Nephron progenitor cell (in vitro differentiated cells): ENCODE measurements around the gene WIPF2.

ENCODE experiments used
- DNase-seq: peaks from one replicate; pipeline ENCODE4 v3.0.0; 2021
- H3K27ac Mint-ChIP-seq: 2 replicates; pipeline ENCODE4 v1.8.0; 2021; ENCODE audit warnings: mild to moderate bottlenecking, moderate library complexity, mixed read lengths
- H3K27me3 Mint-ChIP-seq: 2 replicates; pipeline ENCODE4 v1.8.0; 2021; ENCODE audit warnings: mild to moderate bottlenecking, low read depth, mixed read lengths; ENCODE audit not compliant: poor library complexity
- H3K36me3 Mint-ChIP-seq: 2 replicates; pipeline ENCODE4 v1.8.0; 2021; ENCODE audit warnings: low read depth, mixed read lengths
- H3K4me1 Mint-ChIP-seq: 2 replicates; pipeline ENCODE4 v1.8.0; 2021; ENCODE audit warnings: mixed read lengths
- H3K4me3 Mint-ChIP-seq: 2 replicates; pipeline ENCODE4 v1.8.0; 2021; ENCODE audit warnings: mild to moderate bottlenecking, moderate library complexity, mixed read lengths
- H3K9me3 Mint-ChIP-seq: 2 replicates; pipeline ENCODE4 v1.8.0; 2021; ENCODE audit warnings: mild to moderate bottlenecking, moderate library complexity, mixed read lengths
- TF ChIP-seq, protein P1 (sequence below): fragments of 200-600 bp; sonication (generic); IDR thresholded peaks from 2 replicates; pipeline ENCODE4 v1.5.0; 2021; ENCODE audit warnings: antibody characterized with exemption

Gene WIPF2

DNA sequence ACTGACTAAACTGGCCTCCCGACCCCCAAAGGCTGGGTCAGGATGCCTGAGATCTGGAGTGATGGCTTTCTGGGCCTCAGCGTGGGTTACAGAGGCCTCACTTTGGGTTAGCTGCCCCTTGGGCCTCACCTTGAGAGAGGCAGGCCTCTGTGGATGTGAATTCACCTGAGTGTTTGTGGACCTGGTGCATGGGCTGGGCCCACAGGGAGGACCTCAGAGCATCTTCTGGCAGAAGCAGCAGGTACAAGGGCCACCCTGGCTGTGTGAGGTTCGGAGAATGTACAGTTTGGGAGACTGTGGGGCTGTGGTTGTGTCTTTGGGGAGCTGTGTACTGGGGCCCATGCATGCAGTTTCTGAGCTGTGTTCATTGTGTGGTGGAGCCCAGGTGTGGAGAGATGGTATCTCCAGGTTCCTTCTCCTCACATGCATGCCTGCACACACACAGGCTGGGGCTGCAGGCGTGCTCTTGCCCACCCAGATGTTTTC, 108.2 kb downstream of the WIPF2 start:
- Mint-ChIP-seq H3K9me3 (no peaks in the 10 kb centered on the region), H3K4me1 (peaks cover 77% of the 10 kb centered on the region), H3K27ac (no peak overlapping the region), H3K27me3 (peaks cover 5% of the 10 kb centered on the region), H3K36me3 (peaks cover 22% of the 10 kb centered on the region), H3K4me3 (no peak overlapping the region)
- no peak for DNase-seq
- TF ChIP-seq, protein P1, sequence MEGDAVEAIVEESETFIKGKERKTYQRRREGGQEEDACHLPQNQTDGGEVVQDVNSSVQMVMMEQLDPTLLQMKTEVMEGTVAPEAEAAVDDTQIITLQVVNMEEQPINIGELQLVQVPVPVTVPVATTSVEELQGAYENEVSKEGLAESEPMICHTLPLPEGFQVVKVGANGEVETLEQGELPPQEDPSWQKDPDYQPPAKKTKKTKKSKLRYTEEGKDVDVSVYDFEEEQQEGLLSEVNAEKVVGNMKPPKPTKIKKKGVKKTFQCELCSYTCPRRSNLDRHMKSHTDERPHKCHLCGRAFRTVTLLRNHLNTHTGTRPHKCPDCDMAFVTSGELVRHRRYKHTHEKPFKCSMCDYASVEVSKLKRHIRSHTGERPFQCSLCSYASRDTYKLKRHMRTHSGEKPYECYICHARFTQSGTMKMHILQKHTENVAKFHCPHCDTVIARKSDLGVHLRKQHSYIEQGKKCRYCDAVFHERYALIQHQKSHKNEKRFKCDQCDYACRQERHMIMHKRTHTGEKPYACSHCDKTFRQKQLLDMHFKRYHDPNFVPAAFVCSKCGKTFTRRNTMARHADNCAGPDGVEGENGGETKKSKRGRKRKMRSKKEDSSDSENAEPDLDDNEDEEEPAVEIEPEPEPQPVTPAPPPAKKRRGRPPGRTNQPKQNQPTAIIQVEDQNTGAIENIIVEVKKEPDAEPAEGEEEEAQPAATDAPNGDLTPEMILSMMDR: no peak

DNA sequence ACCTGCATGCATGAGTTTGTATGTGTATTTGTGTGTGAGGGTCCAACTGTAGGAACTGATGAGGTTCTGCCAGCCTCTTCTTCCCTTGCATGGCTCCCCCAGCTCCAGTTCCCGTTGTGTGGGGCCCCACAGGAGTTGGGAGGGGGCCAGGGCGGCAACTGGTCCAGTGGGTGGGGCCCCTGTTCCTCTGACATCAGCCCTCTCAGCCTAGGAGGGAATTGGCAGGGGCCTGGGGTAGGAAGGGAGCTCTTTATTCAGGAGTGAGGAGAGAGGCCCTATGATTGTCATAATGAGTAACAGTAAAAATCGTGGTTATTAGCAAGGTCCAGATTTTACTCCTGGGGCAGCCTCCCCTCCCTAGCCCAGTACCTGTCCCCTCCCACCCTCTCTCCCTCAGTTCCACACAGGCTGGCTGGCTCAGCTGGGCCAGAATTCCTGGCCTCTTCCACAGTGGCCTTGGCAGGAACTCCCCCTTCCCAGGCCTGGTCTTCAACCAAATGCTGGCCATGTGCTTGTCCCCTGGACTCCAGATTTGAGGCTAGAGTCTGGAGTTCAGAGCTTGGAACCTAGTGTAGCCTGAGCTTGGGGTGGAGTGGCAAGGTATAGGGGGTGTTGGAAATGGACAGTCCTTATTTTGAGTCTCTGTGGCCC, 108.8 kb downstream of the WIPF2 start:
- Mint-ChIP-seq H3K9me3 (no peaks in the 10 kb centered on the region), H3K4me1 (peaks cover 77% of the 10 kb centered on the region), H3K27ac (no peak overlapping the region), H3K27me3 (peaks cover 4% of the 10 kb centered on the region), H3K4me3 (no peak overlapping the region), H3K36me3 (peaks cover 26% of the 10 kb centered on the region)
- no peak for DNase-seq
- TF ChIP-seq, protein P1: no peak

DNA sequence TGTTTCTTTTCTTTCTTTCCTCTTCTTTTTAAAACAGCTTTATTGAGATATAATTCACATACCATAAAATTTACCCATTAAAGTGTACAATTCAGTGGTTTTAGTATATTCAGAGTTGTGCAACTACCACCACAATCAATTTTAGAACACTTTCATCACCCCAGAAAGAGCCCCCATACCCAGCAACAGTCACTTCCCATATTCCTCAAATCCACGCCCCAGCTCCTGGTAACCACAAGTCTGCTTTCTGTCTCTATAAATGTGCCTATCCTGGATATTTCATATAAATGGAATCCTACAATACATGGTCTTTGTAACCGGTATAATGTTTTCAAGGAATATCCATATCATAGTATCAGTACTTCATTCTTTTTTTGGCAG, 109.3 kb downstream of the WIPF2 start:
- Mint-ChIP-seq H3K27ac (no peak overlapping the region), H3K36me3 (peaks cover 31% of the 10 kb centered on the region), H3K4me1 (peaks cover 74% of the 10 kb centered on the region), H3K27me3 (no peaks in the 10 kb centered on the region), H3K9me3 (no peaks in the 10 kb centered on the region), H3K4me3 (no peak overlapping the region)
- TF ChIP-seq, protein P1: no peak
- DNase-seq: no peak

DNA sequence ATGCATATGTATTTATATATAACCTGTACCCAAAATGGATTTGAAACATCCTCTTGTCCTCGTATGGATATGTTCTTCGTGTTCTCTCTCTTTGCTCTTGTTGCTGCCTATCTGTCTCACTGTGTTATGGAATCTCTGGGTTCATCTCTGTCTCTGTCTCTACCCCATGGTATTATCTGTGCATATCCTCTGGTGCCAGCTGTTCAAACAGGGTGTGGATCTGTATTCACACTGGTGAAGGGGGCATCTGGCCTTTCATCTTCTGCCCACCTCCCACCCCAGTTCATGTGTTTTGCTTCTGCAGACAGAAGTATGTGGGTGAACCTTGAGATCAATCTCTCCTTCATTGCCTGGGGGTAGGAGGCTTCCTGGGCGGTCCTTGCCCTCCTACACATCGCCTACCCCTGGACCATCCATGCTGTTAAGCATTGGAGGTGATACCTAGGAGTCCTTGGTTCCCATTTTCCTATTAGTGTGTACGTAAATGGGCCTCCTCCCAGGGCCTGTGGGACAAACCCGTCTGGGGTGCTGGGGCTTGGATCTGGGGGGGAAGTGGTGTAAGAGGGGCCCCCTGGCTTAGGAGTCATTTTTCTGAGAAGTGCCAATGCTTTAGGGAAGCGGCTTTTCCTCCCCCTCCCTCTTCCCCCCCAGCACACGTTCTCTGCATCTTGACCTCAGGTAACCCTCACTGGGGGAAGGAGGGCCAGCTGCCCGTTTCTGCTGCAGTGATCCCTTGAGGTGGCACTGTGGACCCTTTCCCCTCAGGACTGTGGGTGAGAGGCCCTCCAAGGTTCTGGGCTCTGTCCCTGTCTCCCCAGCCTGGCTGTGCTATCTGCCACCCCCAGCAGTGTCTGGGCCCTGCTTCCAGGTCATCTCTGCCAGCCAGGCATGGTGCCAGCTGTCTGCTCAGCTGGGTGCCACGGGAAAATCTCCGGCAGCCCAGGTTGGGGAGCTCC, 111.0 kb downstream of the WIPF2 start:
- Mint-ChIP-seq H3K27me3 (no peaks in the 10 kb centered on the region), H3K9me3 (no peaks in the 10 kb centered on the region), H3K4me1 (peaks cover 74% of the 10 kb centered on the region), H3K4me3 (no peak overlapping the region), H3K27ac (no peak overlapping the region), H3K36me3 (peaks cover 34% of the 10 kb centered on the region)
- TF ChIP-seq, protein P1: no peak
- DNase-seq: no peak

DNA sequence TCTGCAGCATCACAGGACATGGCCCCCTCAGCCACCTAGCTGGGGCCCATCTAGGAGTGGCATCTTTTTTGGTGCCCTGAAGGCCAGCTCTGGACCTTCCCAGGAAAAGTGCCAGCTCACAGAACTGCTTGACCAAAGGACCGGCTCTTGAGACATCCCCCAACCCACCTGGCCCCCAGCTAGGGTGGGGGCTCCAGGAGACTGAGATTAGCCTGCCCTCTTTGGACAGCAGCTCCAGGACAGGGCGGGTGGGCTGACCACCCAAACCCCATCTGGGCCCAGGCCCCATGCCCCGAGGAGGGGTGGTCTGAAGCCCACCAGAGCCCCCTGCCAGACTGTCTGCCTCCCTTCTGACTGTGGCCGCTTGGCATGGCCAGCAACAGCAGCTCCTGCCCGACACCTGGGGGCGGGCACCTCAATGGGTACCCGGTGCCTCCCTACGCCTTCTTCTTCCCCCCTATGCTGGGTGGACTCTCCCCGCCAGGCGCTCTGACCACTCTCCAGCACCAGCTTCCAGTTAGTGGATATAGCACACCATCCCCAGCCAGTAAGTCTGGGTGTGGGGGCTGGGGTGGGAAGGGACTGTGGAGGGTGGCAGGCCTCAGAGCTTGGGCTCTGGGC, 111.9 kb downstream of the WIPF2 start:
- TF ChIP-seq, protein P1: no peak
- H3K27me3 Mint-ChIP-seq: no peaks in the 10 kb centered on the region
- H3K36me3 Mint-ChIP-seq: peaks cover 34% of the 10 kb centered on the region
- H3K27ac Mint-ChIP-seq: peak overlapping the region; percentile 76
- DNase-seq: no peak
- no peak overlapping the region for H3K4me3 Mint-ChIP-seq
- H3K9me3 Mint-ChIP-seq: no peaks in the 10 kb centered on the region
- H3K4me1 Mint-ChIP-seq: peaks cover 75% of the 10 kb centered on the region
